Ascending aorta (tissue), 2 donors: ENCODE measurements around the gene ATP1B4. TPM values are rescaled to one million over a fixed set of nuclear protein-coding genes. Genes with fewer than 3 reads are reported as not detected.
"Not testable (repeated sequence)": the region's sequence is repeated elsewhere in the genome, so short reads cannot be mapped to it uniquely, and the experiment has no call there.

Experiments
- DNase-seq, 2 donors: peaks; one replicate each; pipeline ENCODE4 v3.0.0-alpha.2; 2019; ENCODE audit warnings: low spot score in 2 of 2
- H3K27ac ChIP-seq, 2 donors: fragments of 200-600 bp; sonication (generic); one replicate each; pipeline ENCODE4 v1.5.1; 2016 to 2017; ENCODE audit warnings: mild to moderate bottlenecking in 1 of 2
- H3K27me3 ChIP-seq: fragments of 200-600 bp; sonication (generic); one replicate; pipeline ENCODE4 v1.5.1; 2017
- H3K36me3 ChIP-seq, 2 donors: fragments of 200-600 bp; sonication (generic); one replicate each; pipeline ENCODE4 v1.5.1; 2016
- H3K4me1 ChIP-seq, 2 donors: fragments of 200-600 bp; sonication (generic); one replicate each; pipeline ENCODE4 v1.5.1; 2016 to 2017; ENCODE audit warnings: mild to moderate bottlenecking in 1 of 2
- H3K4me3 ChIP-seq, 2 donors: fragments of 200-600 bp; sonication (generic); one replicate each; pipeline ENCODE4 v1.5.1; 2016 to 2017; ENCODE audit warnings: mild to moderate bottlenecking in 1 of 2
- H3K9me3 ChIP-seq, 2 donors: fragments of 200-600 bp; sonication (generic); one replicate each; pipeline ENCODE4 v1.5.1; 2016
- intact Hi-C: fragments of 100-400 bp; cut with DNase I; formaldehyde crosslinking; loops from one replicate; pipeline ENCODE4 v1.15.1; 2023
- total RNA-seq: library from RNA; depleted of rRNA; stranded (reverse); fragments of >200 nt; gene quantifications from one replicate; pipeline ENCODE4 v1.1.0, GENCODE V29; 2016
- TF ChIP-seq, protein P1 (sequence below), 3 experiments: fragments of 200-600 bp in 2 of 3; fragments of 450-650 bp in 1 of 3; sonication (generic) in 2 of 3; IDR thresholded peaks; one replicate each; pipeline ENCODE4 v1.5.1; 2016 to 2019; ENCODE audit warnings: antibody characterized with exemption in 3 of 3, mild to moderate bottlenecking in 1 of 3, moderate library complexity in 1 of 3

ATP1B4 gene
- total RNA-seq, 1 donor from 2014 or later: not detected

DNA sequence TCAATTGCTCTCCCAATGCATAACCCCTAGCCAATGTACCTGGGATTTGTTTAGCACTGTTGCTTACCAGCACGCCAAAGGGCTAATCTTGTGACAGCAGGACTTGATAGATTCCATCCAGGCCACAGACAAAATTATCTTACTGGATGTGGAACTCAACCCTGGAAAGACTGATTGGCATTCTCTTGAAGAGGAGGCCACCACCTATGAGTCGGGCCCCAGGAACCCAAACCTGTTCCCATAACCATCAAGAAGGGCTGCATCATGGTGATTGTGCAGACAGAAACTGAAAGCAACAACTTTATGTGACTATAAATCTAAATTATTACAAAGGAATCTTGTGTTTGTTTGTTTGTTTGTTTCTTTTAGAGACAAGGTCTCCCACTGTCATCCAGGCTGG lies 30.8 kb upstream of the ATP1B4 start:
- TF ChIP-seq, protein P1, sequence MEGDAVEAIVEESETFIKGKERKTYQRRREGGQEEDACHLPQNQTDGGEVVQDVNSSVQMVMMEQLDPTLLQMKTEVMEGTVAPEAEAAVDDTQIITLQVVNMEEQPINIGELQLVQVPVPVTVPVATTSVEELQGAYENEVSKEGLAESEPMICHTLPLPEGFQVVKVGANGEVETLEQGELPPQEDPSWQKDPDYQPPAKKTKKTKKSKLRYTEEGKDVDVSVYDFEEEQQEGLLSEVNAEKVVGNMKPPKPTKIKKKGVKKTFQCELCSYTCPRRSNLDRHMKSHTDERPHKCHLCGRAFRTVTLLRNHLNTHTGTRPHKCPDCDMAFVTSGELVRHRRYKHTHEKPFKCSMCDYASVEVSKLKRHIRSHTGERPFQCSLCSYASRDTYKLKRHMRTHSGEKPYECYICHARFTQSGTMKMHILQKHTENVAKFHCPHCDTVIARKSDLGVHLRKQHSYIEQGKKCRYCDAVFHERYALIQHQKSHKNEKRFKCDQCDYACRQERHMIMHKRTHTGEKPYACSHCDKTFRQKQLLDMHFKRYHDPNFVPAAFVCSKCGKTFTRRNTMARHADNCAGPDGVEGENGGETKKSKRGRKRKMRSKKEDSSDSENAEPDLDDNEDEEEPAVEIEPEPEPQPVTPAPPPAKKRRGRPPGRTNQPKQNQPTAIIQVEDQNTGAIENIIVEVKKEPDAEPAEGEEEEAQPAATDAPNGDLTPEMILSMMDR (IDR thresholded peaks at IDR 0.05): no peak
- H3K36me3 ChIP-seq: no peaks in the 10 kb centered on the region
- no peaks in the 10 kb centered on the region for H3K4me1 ChIP-seq
- no peaks in the 10 kb centered on the region for H3K9me3 ChIP-seq
- no peak overlapping the region for H3K27ac ChIP-seq
- intact Hi-C loops: no loop called here
- H3K4me3 ChIP-seq: no peak overlapping the region
- H3K27me3 ChIP-seq: no peaks in the 10 kb centered on the region
- DNase-seq: no peak

DNA sequence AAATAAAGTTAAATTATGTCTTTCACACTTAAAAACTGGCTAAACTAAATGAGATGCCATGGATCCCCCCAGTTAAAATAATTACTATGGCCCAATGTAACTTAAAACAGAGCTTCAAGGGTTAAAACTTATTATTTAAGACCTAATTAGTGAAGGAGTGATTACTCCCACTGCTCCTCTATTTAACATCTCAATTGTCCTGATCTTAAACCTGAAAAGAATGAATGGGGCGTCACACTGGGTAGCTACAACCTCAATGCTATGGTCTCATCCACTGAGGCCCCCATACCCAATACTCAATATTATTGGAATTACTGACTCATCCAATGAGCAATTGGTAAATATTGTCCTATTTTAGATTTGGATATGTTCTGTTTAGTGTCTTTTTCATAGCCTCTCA lies 29.5 kb upstream of the ATP1B4 start:
- H3K4me3 ChIP-seq: no peak overlapping the region
- intact Hi-C loops: no loop called here
- no peaks in the 10 kb centered on the region for H3K4me1 ChIP-seq
- H3K36me3 ChIP-seq: no peaks in the 10 kb centered on the region
- no peak overlapping the region for H3K27ac ChIP-seq
- TF ChIP-seq, protein P1 (IDR thresholded peaks at IDR 0.05): no peak
- peaks cover 6 to 13% of the 10 kb centered on the region in 2 donors for H3K9me3 ChIP-seq
- no peaks in the 10 kb centered on the region for H3K27me3 ChIP-seq
- no peak for DNase-seq

DNA sequence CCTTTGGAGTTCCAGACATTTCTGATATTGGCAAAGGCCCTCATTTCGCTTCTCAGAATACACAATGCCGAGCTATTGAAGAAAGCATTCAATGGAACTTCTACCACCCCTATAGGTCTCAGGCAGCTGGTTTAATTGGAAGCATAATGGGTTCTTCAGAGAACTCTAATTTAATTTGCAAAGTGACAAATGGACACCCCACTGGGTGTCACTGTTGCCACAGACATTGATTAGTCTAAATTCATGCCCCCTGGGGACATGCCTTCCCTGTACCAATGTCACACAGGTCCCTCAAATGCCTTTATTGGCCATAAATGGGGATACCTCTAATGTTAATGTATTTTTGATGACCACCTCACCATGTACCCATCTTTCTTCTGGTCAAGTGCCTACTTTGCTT lies 27.7 kb upstream of the ATP1B4 start:
- H3K36me3 ChIP-seq: no peaks in the 10 kb centered on the region
- TF ChIP-seq, protein P1 (IDR thresholded peaks at IDR 0.05): no peak
- no peak overlapping the region for H3K4me3 ChIP-seq
- H3K27ac ChIP-seq: no peak overlapping the region
- intact Hi-C loops: no loop called here
- H3K4me1 ChIP-seq: no peaks in the 10 kb centered on the region
- DNase-seq: no peak
- H3K27me3 ChIP-seq: no peaks in the 10 kb centered on the region
- H3K9me3 ChIP-seq: peaks cover 6 to 16% of the 10 kb centered on the region in 2 donors

DNA sequence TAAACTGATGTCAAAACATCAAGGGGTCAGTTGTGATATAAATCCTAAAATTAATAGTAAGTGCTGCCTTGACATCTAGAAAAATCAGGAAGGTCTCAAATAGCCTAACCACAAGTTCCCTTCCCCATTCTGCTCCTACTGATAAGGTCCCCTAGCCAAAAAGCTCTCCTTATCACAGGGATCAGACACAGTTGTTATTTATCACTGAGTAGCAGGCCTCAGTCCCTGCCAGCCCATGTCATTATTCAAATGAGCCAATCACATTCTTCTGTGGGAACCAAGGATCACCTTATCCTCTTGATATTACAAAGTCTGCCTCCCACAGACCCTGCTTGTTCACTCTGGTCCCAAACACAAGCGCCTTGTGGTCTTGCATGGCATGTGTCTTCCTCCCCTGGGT lies 27.3 kb upstream of the ATP1B4 start:
- Histone ChIP-seq H3K4me1 (no peaks in the 10 kb centered on the region), H3K9me3 (peaks cover 6 to 20% of the 10 kb centered on the region in 2 donors), H3K27me3 (no peaks in the 10 kb centered on the region), H3K36me3 (no peaks in the 10 kb centered on the region), H3K4me3 (no peak overlapping the region), H3K27ac (no peak overlapping the region)
- intact Hi-C loops: no loop called here
- DNase-seq: no peak
- TF ChIP-seq, protein P1 (IDR thresholded peaks at IDR 0.05): no peak

DNA sequence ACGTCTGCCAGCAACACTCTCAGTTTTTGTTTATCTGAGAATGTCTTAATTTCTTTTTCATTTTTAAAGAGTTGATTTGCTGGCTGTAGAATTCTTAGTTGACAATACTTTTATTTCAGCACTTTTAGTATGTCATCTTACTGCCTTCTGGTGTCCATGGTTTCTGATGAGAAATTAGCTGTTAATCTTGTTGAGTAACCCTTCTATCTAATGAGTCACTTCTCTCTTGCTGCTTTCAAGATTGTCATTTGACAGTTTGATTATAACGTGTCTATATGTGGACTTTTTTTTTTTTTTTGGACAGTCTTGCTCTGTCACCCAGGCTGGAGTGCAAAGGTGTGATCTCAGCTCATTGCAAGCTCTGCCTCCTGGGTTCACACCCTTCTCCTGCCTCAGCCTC lies 26.6 kb upstream of the ATP1B4 start:
- no peaks in the 10 kb centered on the region for H3K27me3 ChIP-seq
- no peak overlapping the region for H3K4me3 ChIP-seq
- intact Hi-C loops: no loop called here
- no peak overlapping the region for H3K27ac ChIP-seq
- H3K4me1 ChIP-seq: no peaks in the 10 kb centered on the region
- no peak for DNase-seq
- peaks cover 6 to 23% of the 10 kb centered on the region in 2 donors for H3K9me3 ChIP-seq
- H3K36me3 ChIP-seq: no peaks in the 10 kb centered on the region
- TF ChIP-seq, protein P1 (IDR thresholded peaks at IDR 0.05): no peak

DNA sequence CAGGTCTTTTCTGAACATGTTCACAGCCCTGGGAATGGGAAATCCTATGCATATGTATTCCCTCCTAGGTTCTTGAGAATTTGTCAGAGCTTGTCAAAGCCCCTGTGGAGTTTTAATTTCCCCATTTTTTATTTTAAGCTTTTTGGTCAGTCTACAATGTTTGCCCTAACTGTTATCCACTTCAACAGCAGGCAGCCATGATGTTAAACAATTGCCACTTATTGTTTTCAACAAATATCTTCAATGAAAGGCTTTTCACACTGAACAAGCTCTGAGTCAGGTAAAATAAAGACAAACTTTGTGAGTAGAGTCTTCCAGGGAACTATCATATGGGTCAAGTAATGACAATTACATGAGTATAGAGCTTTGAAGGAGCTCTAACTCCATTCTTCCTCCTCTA lies 25.0 kb upstream of the ATP1B4 start:
- no peak for DNase-seq
- H3K4me3 ChIP-seq: no peak overlapping the region
- intact Hi-C loops: no loop called here
- no peaks in the 10 kb centered on the region for H3K27me3 ChIP-seq
- H3K27ac ChIP-seq: no peak overlapping the region
- H3K9me3 ChIP-seq: peaks cover 6 to 23% of the 10 kb centered on the region in 2 donors
- no peaks in the 10 kb centered on the region for H3K36me3 ChIP-seq
- H3K4me1 ChIP-seq: no peaks in the 10 kb centered on the region
- TF ChIP-seq, protein P1 (IDR thresholded peaks at IDR 0.05): no peak

DNA sequence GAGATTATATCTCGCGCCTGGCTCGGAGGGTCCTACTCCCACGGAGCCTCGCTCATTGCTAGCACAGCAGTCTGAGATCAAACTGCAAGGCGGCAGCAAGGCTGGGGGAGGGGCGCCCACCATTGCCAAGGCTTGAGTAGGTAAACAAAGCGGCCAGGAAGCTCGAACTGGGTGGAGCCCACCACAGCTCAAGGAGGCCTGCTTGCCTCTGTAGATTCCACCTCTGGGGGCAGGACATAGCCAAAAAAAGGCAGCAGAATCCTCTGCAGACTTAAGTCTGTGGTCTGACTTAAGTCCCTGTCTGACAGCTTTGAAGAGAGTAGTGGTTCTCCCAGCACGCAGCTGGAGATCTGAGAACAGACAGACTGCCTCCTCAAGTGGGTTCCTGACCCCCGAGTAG lies 17.3 kb upstream of the ATP1B4 start:
- H3K4me1 ChIP-seq, DNase-seq, intact Hi-C loops, H3K27me3 ChIP-seq, H3K9me3 ChIP-seq, H3K4me3 ChIP-seq, H3K27ac ChIP-seq, H3K36me3 ChIP-seq: not testable (repeated sequence)
